DND-41 (cell line): Measurements from ENCODE around the gene NUCB1.

Source experiments
- EZH2 ChIP-seq: IDR thresholded peaks from 3 replicates; pipeline ENCODE4 v1.6.1; 2012; ENCODE audit warnings: borderline replicate concordance, low read depth, mild to moderate bottlenecking, moderate library complexity, low read length, inconsistent platforms; ENCODE audit not compliant: severe bottlenecking
- TF ChIP-seq, protein P1 (sequence below): IDR thresholded peaks from 2 replicates; pipeline ENCODE4 v1.5.1; 2012; ENCODE audit warnings: borderline replicate concordance, low read length, moderate library complexity, mild to moderate bottlenecking; ENCODE audit not compliant: poor library complexity, severe bottlenecking; ENCODE audit errors: extremely low read depth

- TF ChIP-seq, protein P1, sequence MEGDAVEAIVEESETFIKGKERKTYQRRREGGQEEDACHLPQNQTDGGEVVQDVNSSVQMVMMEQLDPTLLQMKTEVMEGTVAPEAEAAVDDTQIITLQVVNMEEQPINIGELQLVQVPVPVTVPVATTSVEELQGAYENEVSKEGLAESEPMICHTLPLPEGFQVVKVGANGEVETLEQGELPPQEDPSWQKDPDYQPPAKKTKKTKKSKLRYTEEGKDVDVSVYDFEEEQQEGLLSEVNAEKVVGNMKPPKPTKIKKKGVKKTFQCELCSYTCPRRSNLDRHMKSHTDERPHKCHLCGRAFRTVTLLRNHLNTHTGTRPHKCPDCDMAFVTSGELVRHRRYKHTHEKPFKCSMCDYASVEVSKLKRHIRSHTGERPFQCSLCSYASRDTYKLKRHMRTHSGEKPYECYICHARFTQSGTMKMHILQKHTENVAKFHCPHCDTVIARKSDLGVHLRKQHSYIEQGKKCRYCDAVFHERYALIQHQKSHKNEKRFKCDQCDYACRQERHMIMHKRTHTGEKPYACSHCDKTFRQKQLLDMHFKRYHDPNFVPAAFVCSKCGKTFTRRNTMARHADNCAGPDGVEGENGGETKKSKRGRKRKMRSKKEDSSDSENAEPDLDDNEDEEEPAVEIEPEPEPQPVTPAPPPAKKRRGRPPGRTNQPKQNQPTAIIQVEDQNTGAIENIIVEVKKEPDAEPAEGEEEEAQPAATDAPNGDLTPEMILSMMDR = no peak
- TF ChIP-seq EZH2 = no peak
Observed at GRCh38 chr19:48868114-48868886, 31.8 kb upstream of the NUCB1 start, which contains the start of gene PLEKHA4.
